GM13977 (cell line): ENCODE results near the gene MOB3B.

Experiments
- DNase-seq: peaks from one replicate; pipeline ENCODE4 v3.0.0; 2012; ENCODE audit warnings: low spot score
- in situ Hi-C: fragments of 300-500 bp; cut with MboI; formaldehyde crosslinking; loops from one replicate; pipeline ENCODE4 v1.12.0; 2022; ENCODE audit warnings: low sequenced_read_pairs, low pct_unique_long_range_greater_than_20kb, mixed read lengths, inconsistent platforms; ENCODE audit not compliant: unreplicated experiment
- TF ChIP-seq, protein P1 (sequence below): IDR thresholded peaks from 2 replicates; pipeline ENCODE4 v1.5.1; 2012; ENCODE audit warnings: mild to moderate bottlenecking, control low read depth; ENCODE audit not compliant: insufficient read depth; ENCODE audit errors: extremely low read depth, missing control alignments

MOB3B gene

GRCh38 chr9:27571011-27571410 is 41.4 kb upstream of the MOB3B start:
- DNase-seq, result no peak
- in situ Hi-C loops, result no loop called here
- TF ChIP-seq, protein P1, sequence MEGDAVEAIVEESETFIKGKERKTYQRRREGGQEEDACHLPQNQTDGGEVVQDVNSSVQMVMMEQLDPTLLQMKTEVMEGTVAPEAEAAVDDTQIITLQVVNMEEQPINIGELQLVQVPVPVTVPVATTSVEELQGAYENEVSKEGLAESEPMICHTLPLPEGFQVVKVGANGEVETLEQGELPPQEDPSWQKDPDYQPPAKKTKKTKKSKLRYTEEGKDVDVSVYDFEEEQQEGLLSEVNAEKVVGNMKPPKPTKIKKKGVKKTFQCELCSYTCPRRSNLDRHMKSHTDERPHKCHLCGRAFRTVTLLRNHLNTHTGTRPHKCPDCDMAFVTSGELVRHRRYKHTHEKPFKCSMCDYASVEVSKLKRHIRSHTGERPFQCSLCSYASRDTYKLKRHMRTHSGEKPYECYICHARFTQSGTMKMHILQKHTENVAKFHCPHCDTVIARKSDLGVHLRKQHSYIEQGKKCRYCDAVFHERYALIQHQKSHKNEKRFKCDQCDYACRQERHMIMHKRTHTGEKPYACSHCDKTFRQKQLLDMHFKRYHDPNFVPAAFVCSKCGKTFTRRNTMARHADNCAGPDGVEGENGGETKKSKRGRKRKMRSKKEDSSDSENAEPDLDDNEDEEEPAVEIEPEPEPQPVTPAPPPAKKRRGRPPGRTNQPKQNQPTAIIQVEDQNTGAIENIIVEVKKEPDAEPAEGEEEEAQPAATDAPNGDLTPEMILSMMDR, result no peak

DNA sequence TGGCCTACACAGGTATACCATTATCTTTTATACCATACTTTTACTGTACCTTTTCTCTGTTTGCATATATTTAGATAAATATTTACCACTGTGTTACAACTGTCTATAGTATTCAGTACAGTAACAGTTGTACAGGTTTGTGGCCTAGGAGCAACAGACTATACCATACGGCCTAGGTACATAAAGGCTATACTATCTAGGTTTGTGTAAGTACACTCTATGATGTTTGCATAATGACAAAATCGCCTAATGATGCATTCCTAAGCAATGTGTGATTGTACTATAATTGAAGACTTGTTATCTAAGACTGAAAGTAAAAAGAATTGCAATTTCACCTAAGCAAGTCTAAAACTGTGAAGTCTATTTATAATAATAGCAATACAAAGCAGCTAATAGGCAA is 39.8 kb upstream of the MOB3B start:
- no peak for DNase-seq
- in situ Hi-C loops, result no loop called here

DNA sequence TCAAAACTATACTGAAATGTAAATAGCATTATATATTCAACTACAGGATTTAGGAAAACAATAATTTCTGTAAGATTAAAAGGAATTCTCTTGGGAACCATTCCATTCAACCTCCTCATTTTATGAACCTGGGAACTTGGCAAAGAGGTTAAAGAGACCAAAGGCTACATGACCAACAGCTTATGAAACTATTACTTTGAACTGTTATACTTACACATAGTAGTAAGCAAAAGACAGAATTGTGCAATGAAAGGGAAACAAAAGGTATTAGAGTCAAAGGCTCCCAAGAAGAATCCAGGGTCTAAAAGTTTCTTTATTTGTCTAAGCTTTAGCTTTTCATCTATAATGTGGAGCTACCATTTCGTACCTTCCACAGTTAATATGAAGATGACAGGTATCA is 36.5 kb upstream of the MOB3B start:
- TF ChIP-seq, protein P1, result no peak
- in situ Hi-C loops, result no loop called here
- DNase-seq, result no peak

More for the DNA sequence above, 39.8 kb upstream of the MOB3B start:
- TF ChIP-seq, protein P1, result no peak

DNA sequence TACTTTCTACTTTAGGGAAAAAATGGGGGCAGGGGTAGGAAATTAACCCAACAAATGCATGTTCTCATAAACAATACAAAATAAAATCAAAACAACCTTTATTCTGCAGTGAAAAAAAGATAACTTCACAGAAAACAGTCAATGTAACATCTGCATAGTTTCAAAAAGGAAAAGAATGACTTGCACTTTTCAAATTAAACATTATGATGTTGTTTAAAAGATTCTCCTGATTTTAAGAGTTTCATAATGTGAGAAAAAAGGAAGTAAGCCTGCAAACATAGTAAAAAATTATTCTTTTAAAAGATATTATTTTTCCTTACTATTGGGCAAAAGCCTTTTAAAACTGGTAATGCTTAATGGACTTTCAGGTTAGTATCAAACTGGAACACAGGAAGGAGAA is 36.1 kb upstream of the MOB3B start:
- TF ChIP-seq, protein P1, result no peak
- DNase-seq, result no peak
- in situ Hi-C loops, result no loop called here

- DNase-seq, result no peak
- TF ChIP-seq, protein P1, result no peak
- in situ Hi-C loops, result no loop called here
These were observed 35.1 kb upstream of the MOB3B start for GRCh38 chr9:27564670-27565069.

GRCh38 chr9:27563738-27564430 is 34.3 kb upstream of the MOB3B start:
- in situ Hi-C loops, result no loop called here
- DNase-seq, result no peak
- TF ChIP-seq, protein P1, result no peak
